Lower leg skin (tissue), 4 donors: Measurements from ENCODE around the gene GNB1. TPM values are rescaled to one million over a fixed set of nuclear protein-coding genes. Genes with fewer than 3 reads are reported as not detected.

ENCODE experiments used
- DNase-seq, 2 donors: peaks; one replicate each; pipeline ENCODE4 v3.0.0-alpha.2; 2019; ENCODE audit warnings: low spot score in 2 of 2
- H3K4me3 ChIP-seq: fragments of 200-600 bp; sonication (generic); 2 replicates; pipeline ENCODE4 v1.5.1; 2017; ENCODE audit warnings: mild to moderate bottlenecking, low read depth; ENCODE audit not compliant: poor library complexity, severe bottlenecking
- POLR2A ChIP-seq, 2 donors: fragments of 450-650 bp; IDR thresholded peaks; one replicate each; pipeline ENCODE4 v1.6.1; 2016 to 2017; ENCODE audit warnings: antibody characterized with exemption in 2 of 2, mild to moderate bottlenecking in 1 of 2, moderate library complexity in 1 of 2
- WGBS, 2 donors: methylation state at CpG; one replicate each; pipeline ENCODE4 v1.1.5; 2018; 5-methylcytosine and 5-hydroxymethylcytosine counted together
- intact Hi-C: fragments of 100-400 bp; cut with DNase I; formaldehyde crosslinking; loops from one replicate; pipeline ENCODE4 v1.15.0; 2023; ENCODE audit warnings: low total_unique reads
- total RNA-seq, 4 donors: library from RNA; depleted of rRNA; stranded (reverse); fragments of >200 nt; gene quantifications; one replicate each; pipeline ENCODE4 v1.1.0, GENCODE V29; 2016
- TF ChIP-seq, protein P1 (sequence below), 3 donors: fragments of 450-650 bp; IDR thresholded peaks; one replicate each; pipeline ENCODE4 v1.5.1; 2016; ENCODE audit warnings: antibody characterized with exemption in 3 of 3, mild to moderate bottlenecking in 3 of 3, moderate library complexity in 2 of 3

GNB1 gene
- total RNA-seq, 4 donors from 2014 or later, result 103 to 141 (median 123) TPM

- 69 to 83% methylated on average over 21 of the region's 21 CpGs for WGBS, 2 donors
- TF ChIP-seq, protein P1, sequence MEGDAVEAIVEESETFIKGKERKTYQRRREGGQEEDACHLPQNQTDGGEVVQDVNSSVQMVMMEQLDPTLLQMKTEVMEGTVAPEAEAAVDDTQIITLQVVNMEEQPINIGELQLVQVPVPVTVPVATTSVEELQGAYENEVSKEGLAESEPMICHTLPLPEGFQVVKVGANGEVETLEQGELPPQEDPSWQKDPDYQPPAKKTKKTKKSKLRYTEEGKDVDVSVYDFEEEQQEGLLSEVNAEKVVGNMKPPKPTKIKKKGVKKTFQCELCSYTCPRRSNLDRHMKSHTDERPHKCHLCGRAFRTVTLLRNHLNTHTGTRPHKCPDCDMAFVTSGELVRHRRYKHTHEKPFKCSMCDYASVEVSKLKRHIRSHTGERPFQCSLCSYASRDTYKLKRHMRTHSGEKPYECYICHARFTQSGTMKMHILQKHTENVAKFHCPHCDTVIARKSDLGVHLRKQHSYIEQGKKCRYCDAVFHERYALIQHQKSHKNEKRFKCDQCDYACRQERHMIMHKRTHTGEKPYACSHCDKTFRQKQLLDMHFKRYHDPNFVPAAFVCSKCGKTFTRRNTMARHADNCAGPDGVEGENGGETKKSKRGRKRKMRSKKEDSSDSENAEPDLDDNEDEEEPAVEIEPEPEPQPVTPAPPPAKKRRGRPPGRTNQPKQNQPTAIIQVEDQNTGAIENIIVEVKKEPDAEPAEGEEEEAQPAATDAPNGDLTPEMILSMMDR (IDR thresholded peaks at IDR 0.05), result no peak
- no peak for TF ChIP-seq POLR2A (IDR thresholded peaks at IDR 0.05)
- intact Hi-C loops, result no loop called here
Observed at GRCh38 chr1:1924849-1925248, 34.0 kb upstream of the GNB1 start.

GRCh38 chr1:1924386-1924785 is 33.5 kb upstream of the GNB1 start:
- DNase-seq, result no peak
- no peak overlapping the region for H3K4me3 ChIP-seq
- TF ChIP-seq POLR2A (IDR thresholded peaks at IDR 0.05), result no peak
- TF ChIP-seq, protein P1 (IDR thresholded peaks at IDR 0.05), result no peak
- 29 to 31% methylated on average over 11 to 15 of the region's 18 CpGs for WGBS, 2 donors
- intact Hi-C loops, result no loop called here

More at GRCh38 chr1:1924849-1925248, 34.0 kb upstream of the GNB1 start:
- no peak for DNase-seq
- no peak overlapping the region for H3K4me3 ChIP-seq

- no peak overlapping the region for H3K4me3 ChIP-seq
- TF ChIP-seq, protein P1 (IDR thresholded peaks at IDR 0.05), result no peak
- TF ChIP-seq POLR2A (IDR thresholded peaks at IDR 0.05), result no peak
- 54 to 65% methylated on average over 15 to 28 of the region's 29 CpGs for WGBS, 2 donors
- intact Hi-C loops, result no loop called here
- DNase-seq, result peak in 1 of 2 donors; percentile 13
Observed at GRCh38 chr1:1922956-1923833, 32.3 kb upstream of the GNB1 start.

- no peak for DNase-seq
- intact Hi-C loops, result no loop called here
- H3K4me3 ChIP-seq, result no peak overlapping the region
- WGBS, 2 donors, result 73 to 87% methylated on average over 6 of the region's 6 CpGs
- TF ChIP-seq, protein P1 (IDR thresholded peaks at IDR 0.05), result no peak
- TF ChIP-seq POLR2A (IDR thresholded peaks at IDR 0.05), result no peak
Observed at GRCh38 chr1:1922702-1922955, 31.7 kb upstream of the GNB1 start.

- no peak for DNase-seq
- WGBS, 2 donors, result 89 to 95% methylated on average over 11 to 15 of the region's 16 CpGs
- no peak overlapping the region for H3K4me3 ChIP-seq
- TF ChIP-seq POLR2A (IDR thresholded peaks at IDR 0.05), result no peak
- TF ChIP-seq, protein P1 (IDR thresholded peaks at IDR 0.05), result no peak
- intact Hi-C loops, result no loop called here
Observed at GRCh38 chr1:1921901-1922701, 31.2 kb upstream of the GNB1 start.
